WERI-Rb-1 (cell line): Measurements from ENCODE around the gene TCOF1.

Experiments
- DNase-seq: peaks from one replicate; pipeline ENCODE4 v3.0.0-alpha.2; 2020
- H3K27ac ChIP-seq: fragments of 250-450 bp; sonication (Bioruptor Pico); 2 replicates; pipeline ENCODE4 v1.5.1; 2020; ENCODE audit warnings: mild to moderate bottlenecking, moderate library complexity
- H3K27me3 ChIP-seq: fragments of 250-450 bp; sonication (Bioruptor Pico); 2 replicates; pipeline ENCODE4 v1.5.1; 2021; ENCODE audit warnings: mild to moderate bottlenecking, low read depth, moderate library complexity; ENCODE audit not compliant: insufficient read depth, severe bottlenecking
- H3K36me3 ChIP-seq: fragments of 250-450 bp; sonication (Bioruptor Pico); 2 replicates; pipeline ENCODE4 v1.5.1; 2020; ENCODE audit warnings: mild to moderate bottlenecking, moderate library complexity
- H3K4me3 ChIP-seq: 2 replicates; pipeline ENCODE4 v1.5.1; 2011; ENCODE audit warnings: low read depth, mild to moderate bottlenecking, control low read depth, low read length
- H3K9me3 ChIP-seq: fragments of 250-450 bp; sonication (Bioruptor Pico); 2 replicates; pipeline ENCODE4 v1.5.1; 2021; ENCODE audit warnings: mild to moderate bottlenecking, moderate library complexity; ENCODE audit not compliant: severe bottlenecking
- CTCF ChIP-seq: IDR thresholded peaks from 2 replicates; pipeline ENCODE4 v1.5.1; 2011; ENCODE audit warnings: low read depth, mild to moderate bottlenecking, control low read depth, inconsistent platforms, low read length

Gene TCOF1, protein sequence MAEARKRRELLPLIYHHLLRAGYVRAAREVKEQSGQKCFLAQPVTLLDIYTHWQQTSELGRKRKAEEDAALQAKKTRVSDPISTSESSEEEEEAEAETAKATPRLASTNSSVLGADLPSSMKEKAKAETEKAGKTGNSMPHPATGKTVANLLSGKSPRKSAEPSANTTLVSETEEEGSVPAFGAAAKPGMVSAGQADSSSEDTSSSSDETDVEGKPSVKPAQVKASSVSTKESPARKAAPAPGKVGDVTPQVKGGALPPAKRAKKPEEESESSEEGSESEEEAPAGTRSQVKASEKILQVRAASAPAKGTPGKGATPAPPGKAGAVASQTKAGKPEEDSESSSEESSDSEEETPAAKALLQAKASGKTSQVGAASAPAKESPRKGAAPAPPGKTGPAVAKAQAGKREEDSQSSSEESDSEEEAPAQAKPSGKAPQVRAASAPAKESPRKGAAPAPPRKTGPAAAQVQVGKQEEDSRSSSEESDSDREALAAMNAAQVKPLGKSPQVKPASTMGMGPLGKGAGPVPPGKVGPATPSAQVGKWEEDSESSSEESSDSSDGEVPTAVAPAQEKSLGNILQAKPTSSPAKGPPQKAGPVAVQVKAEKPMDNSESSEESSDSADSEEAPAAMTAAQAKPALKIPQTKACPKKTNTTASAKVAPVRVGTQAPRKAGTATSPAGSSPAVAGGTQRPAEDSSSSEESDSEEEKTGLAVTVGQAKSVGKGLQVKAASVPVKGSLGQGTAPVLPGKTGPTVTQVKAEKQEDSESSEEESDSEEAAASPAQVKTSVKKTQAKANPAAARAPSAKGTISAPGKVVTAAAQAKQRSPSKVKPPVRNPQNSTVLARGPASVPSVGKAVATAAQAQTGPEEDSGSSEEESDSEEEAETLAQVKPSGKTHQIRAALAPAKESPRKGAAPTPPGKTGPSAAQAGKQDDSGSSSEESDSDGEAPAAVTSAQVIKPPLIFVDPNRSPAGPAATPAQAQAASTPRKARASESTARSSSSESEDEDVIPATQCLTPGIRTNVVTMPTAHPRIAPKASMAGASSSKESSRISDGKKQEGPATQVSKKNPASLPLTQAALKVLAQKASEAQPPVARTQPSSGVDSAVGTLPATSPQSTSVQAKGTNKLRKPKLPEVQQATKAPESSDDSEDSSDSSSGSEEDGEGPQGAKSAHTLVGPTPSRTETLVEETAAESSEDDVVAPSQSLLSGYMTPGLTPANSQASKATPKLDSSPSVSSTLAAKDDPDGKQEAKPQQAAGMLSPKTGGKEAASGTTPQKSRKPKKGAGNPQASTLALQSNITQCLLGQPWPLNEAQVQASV (N-terminal part only)

DNA sequence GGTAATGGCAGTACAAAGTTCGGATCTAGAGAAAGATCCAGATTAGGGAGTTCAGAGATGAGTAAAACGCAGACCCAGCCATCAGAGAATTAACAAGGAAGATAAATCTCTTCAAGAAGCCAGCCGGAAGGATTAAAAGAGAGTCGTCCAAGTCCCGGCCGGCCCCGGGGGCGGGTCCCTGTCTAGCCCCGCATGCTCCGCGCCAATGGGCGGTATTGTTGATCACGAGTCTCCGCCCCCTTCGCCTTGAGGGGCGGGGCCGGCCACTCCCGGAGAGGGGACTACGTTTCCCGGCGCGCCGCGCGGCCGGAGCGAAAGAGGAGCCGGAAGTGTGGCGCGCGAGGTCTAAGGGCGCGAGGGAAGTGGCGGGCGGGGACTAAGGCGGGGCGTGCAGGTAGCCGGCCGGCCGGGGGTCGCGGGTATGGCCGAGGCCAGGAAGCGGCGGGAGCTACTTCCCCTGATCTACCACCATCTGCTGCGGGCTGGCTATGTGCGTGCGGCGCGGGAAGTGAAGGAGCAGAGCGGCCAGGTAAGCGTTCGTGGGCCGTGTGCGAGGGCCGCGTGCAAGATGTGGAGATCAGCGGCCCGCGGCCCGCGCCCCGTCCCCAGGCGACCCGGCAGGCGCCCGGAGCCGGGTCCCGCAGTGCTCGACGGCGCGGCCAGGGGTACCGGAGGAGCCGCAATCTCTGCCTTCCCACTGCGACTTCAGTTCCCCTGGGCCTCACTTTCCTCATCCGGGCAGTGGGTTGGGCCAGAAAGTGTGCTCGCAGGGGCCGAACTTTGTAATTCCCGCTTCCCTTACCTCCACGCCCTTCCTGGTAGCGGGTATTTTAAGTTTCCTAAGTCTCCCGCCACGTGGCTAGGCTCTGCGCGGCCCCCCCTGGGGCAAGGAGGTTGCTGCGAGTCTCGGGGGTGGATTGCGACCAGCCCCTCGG lies at the start of gene TCOF1:
Gene TCOF1 (plus strand): TSS at position 372 of the 935 bp plus-strand sequence. CDS start 50 bp downstream, at position 422.
- Histone ChIP-seq H3K27me3 (no peaks in the 10 kb centered on the region), H3K36me3 (peaks cover 48% of the 10 kb centered on the region), H3K4me3 (peak within 1 kb of the TSS; percentile 87), H3K9me3 (no peaks in the 10 kb centered on the region), H3K27ac (peak within 1 kb of the TSS; percentile 90)
- no peak for TF ChIP-seq CTCF
- DNase-seq = peak; percentile 98

DNA sequence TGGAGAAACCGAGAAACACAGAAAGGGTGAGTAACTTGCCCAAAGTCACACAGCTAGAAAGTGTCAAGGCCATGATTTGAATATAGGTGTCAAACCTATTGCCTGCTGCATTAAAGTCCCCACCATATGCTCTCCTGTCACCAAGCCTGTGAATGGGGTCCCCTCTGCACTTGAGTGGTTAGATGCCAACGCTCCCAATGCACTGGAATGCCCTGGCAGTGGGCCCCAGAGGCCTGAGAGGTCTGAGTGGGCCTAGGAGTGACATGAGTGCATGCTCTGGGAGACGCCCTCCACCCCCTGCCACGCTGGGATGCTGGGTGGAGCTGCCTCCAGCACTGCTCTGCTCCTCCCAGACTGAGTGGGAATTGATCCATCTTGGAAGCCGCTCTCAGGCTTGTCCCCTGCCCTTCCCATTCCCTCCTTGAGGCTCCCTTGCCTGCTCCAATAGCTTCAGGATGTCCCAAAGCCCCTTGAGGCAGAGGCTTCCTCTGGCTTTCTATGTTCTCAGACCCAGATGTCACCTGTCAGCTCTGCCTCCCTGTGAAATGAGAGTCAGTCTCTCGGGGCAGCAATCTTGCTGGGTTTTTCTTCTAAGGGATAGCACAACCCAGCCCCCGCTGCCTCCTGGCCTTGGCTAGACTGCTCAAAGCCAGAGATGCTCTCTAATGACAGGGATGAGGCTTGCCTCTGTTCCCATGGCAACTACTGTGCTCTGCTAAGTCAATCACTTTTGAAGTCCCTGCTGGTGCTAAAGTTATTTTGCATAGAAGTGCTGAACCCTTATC lies 48.2 kb upstream of the TCOF1 start:
- Histone ChIP-seq H3K27me3 (no peaks in the 10 kb centered on the region), H3K9me3 (no peaks in the 10 kb centered on the region), H3K4me3 (no peak overlapping the region), H3K36me3 (no peaks in the 10 kb centered on the region), H3K27ac (no peak overlapping the region)
- DNase-seq = peak; percentile 63
- no peak for TF ChIP-seq CTCF

DNA sequence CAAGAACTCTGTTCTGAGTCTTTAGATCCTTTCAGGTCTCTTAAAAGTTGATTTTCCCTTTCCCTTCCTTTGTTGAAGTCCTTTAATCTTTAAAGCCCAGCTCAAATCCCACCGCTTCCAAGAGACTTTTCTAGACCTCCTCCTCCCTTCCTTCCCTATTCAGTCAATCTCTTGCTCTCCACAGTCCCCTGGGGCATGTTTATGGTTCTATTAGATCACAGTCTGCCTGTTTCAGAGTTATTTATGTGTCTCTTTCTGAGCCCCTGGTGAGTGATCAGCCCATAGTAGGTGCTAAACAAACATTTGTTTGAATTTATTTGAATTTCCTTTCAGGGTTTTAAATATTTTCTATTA lies 47.6 kb upstream of the TCOF1 start:
- Histone ChIP-seq H3K27ac (no peak overlapping the region), H3K9me3 (no peaks in the 10 kb centered on the region), H3K27me3 (no peaks in the 10 kb centered on the region), H3K4me3 (no peak overlapping the region), H3K36me3 (no peaks in the 10 kb centered on the region)
- DNase-seq = no peak
- TF ChIP-seq CTCF = no peak

DNA sequence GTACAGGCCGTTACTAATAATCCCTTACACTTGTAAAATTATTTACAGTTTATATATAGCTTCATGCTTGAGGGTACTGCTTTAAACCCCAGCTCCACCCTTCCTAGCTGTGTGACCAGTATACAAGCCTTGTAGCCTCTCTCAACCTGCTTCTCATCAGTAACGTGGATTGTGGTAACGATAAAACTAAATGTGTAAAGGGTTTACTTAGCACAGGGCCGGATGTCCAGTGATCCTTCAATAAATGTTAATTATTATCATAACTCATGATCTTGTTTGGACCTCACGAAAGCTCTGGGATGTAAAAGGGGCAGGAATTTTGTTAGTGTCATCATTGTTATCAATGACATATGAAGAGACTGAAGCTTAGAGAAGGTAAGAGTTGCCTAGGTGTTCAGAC lies 47.3 kb upstream of the TCOF1 start:
- Histone ChIP-seq H3K27me3 (no peaks in the 10 kb centered on the region), H3K4me3 (no peak overlapping the region), H3K27ac (no peak overlapping the region), H3K36me3 (no peaks in the 10 kb centered on the region), H3K9me3 (no peaks in the 10 kb centered on the region)
- DNase-seq = no peak
- no peak for TF ChIP-seq CTCF
